ENCODE measurements around the gene TMEM38B.

TMEM38B gene

GRCh38 chr9:105676351-105676923, 17.9 kb upstream of the TMEM38B start:
- no peak for TF ChIP-seq CTCF (IDR thresholded peaks at IDR 0.05)
- Histone ChIP-seq H3K27me3 (no peaks in the 10 kb centered on the region), H3K4me3 (ENCODE audit: low read depth in 1 of 2, low read length in 1 of 2) (no peak overlapping the region), H3K36me3 (no peaks in the 10 kb centered on the region), H3K9me3 (no peaks in the 10 kb centered on the region), H3K4me1 (ENCODE audit: control insufficient read depth in 1 of 2, insufficient read depth in 1 of 2, low read depth in 1 of 2, low read length in 1 of 2) (peaks cover 4 to 5% of the 10 kb centered on the region in 2 experiments), H3K27ac (no peak overlapping the region)

- Histone ChIP-seq H3K27me3 (no peaks in the 10 kb centered on the region), H3K4me3 (ENCODE audit: low read depth in 1 of 2, low read length in 1 of 2) (no peak overlapping the region), H3K4me1 (ENCODE audit: control insufficient read depth in 1 of 2, insufficient read depth in 1 of 2, low read depth in 1 of 2, low read length in 1 of 2) (peaks cover 0 to under 1% of the 10 kb centered on the region in 2 experiments), H3K27ac (no peak overlapping the region), H3K9me3 (no peaks in the 10 kb centered on the region), H3K36me3 (no peaks in the 10 kb centered on the region)
- TF ChIP-seq CTCF (IDR thresholded peaks at IDR 0.05): no peak
These were observed 16.2 kb upstream of the TMEM38B start for GRCh38 chr9:105678163-105678562.

GRCh38 chr9:105678781-105679180, 15.6 kb upstream of the TMEM38B start:
- Histone ChIP-seq H3K4me1 (ENCODE audit: control insufficient read depth in 1 of 2, insufficient read depth in 1 of 2, low read depth in 1 of 2, low read length in 1 of 2) (no peaks in the 10 kb centered on the region), H3K9me3 (no peaks in the 10 kb centered on the region), H3K4me3 (ENCODE audit: low read depth in 1 of 2, low read length in 1 of 2) (no peak overlapping the region), H3K36me3 (no peaks in the 10 kb centered on the region), H3K27me3 (no peaks in the 10 kb centered on the region), H3K27ac (no peak overlapping the region)
- no peak for TF ChIP-seq CTCF (IDR thresholded peaks at IDR 0.05)

- Histone ChIP-seq H3K27me3 (no peaks in the 10 kb centered on the region), H3K9me3 (no peaks in the 10 kb centered on the region), H3K36me3 (no peaks in the 10 kb centered on the region), H3K27ac (no peak overlapping the region), H3K4me3 (ENCODE audit: low read depth in 1 of 2, low read length in 1 of 2) (no peak overlapping the region), H3K4me1 (ENCODE audit: control insufficient read depth in 1 of 2, insufficient read depth in 1 of 2, low read depth in 1 of 2, low read length in 1 of 2) (no peaks in the 10 kb centered on the region)
- TF ChIP-seq CTCF (IDR thresholded peaks at IDR 0.05): no peak
These were observed 14.9 kb upstream of the TMEM38B start for GRCh38 chr9:105679257-105680022.

- Histone ChIP-seq H3K27me3 (no peaks in the 10 kb centered on the region), H3K27ac (no peak overlapping the region), H3K4me1 (ENCODE audit: control insufficient read depth in 1 of 2, insufficient read depth in 1 of 2, low read depth in 1 of 2, low read length in 1 of 2) (no peaks in the 10 kb centered on the region), H3K4me3 (ENCODE audit: low read depth in 1 of 2, low read length in 1 of 2) (no peak overlapping the region), H3K36me3 (no peaks in the 10 kb centered on the region), H3K9me3 (no peaks in the 10 kb centered on the region)
- TF ChIP-seq CTCF (IDR thresholded peaks at IDR 0.05): no peak
These were observed 13.0 kb upstream of the TMEM38B start for GRCh38 chr9:105681313-105681712.
